NCI-H446 (cell line): ENCODE data around the gene HMCES.
"Not testable (repeated sequence)": the region's sequence is repeated elsewhere in the genome, so short reads cannot be mapped to it uniquely, and the experiment has no call there.

Experiments
- DNase-seq, 2 experiments: peaks; one replicate each; lab custom pipeline; 2025; lab: John Stamatoyannopoulos, UW

Gene HMCES

GRCh38 chr3:129346695-129347457 is 68.2 kb downstream of the HMCES start:
- no peak for DNase-seq

DNA sequence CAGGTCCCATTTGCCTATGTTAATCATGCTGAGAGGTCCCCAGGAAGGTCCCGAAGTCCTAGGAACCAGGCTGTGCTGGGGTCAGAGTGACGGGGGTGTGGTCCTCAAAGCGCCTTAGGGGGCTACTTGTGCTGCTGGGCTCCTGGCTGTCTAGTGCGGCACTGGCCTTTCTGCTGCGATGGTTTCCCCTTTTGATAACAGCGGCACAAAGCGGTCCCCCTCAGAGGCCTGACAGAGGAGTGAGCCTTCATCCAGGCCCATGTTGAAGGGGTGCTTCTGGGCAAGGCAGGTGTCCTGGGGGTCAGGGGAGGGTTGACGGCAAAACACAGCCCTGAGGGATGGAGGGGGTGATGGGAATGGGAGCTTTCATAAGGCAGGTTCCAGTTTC is 68.8 kb downstream of the HMCES start:
- no peak for DNase-seq

- no peak for DNase-seq
These were observed 70.1 kb downstream of the HMCES start for GRCh38 chr3:129348734-129349133.

GRCh38 chr3:129349169-129349568 is 70.5 kb downstream of the HMCES start:
- not testable (repeated sequence) for DNase-seq

DNA sequence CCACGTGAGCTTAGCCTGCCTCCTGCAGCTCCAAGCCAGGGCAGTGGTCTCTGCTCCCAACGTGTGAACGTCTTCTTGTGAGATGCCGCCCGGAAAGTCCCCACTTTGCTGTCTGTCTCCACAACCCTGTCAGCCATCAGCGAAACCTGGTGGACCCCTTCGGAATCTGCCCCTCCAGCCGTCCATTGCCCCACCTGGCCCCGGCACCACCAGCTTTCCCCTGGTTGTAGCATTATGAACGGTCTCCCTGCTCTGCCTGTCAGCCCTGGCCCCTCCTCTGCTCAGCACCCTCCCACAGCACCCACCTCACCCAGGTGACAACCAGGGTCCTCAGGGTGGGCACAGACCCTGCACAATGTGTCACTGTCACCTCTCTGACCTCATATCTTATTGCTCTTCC is 71.1 kb downstream of the HMCES start:
- DNase-seq = no peak

DNA sequence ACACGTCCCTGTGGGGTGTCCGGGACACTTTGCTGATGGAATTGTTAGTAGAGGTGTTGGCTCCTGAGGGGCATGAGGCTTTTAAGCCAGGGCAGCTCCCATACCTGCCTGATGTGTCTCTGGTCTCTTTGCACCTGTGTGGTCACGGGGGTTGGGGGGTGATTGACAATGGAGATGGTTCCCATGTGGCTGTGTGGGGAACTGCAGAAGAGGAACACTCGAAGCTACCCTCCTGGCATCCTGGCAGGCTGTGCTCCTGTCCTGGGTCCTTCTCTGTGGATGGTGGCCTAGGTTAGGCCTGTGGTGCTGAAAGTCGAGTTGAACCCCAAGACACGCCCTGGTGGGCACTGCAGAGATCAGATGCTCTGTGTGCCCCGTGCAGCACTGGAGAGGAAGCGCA is 73.4 kb downstream of the HMCES start:
- no peak for DNase-seq

GRCh38 chr3:129352650-129353588 is 74.2 kb downstream of the HMCES start:
- no peak for DNase-seq

DNA sequence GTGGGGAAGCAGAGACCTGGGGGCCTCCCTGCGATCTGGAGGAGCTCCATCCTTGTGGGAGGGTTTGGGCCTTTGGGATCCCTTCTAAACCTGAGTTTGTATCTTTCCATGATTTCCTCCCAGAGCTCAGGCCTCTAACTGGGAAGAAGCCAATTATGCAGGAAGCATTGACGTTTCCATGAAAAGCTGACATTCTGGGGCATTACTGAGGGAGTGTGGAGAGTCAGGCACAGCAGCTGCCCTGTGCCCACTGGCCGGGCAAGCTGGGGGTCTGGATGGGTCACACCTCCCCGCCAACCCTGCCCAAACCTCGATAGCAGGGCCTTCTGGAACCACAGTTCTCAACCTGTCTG is 74.9 kb downstream of the HMCES start:
- DNase-seq = no peak
